ENCODE measurements around the gene TBC1D4. TPM values are rescaled to one million over a fixed set of nuclear protein-coding genes. Genes with fewer than 3 reads are reported as not detected.

TBC1D4 gene, protein sequence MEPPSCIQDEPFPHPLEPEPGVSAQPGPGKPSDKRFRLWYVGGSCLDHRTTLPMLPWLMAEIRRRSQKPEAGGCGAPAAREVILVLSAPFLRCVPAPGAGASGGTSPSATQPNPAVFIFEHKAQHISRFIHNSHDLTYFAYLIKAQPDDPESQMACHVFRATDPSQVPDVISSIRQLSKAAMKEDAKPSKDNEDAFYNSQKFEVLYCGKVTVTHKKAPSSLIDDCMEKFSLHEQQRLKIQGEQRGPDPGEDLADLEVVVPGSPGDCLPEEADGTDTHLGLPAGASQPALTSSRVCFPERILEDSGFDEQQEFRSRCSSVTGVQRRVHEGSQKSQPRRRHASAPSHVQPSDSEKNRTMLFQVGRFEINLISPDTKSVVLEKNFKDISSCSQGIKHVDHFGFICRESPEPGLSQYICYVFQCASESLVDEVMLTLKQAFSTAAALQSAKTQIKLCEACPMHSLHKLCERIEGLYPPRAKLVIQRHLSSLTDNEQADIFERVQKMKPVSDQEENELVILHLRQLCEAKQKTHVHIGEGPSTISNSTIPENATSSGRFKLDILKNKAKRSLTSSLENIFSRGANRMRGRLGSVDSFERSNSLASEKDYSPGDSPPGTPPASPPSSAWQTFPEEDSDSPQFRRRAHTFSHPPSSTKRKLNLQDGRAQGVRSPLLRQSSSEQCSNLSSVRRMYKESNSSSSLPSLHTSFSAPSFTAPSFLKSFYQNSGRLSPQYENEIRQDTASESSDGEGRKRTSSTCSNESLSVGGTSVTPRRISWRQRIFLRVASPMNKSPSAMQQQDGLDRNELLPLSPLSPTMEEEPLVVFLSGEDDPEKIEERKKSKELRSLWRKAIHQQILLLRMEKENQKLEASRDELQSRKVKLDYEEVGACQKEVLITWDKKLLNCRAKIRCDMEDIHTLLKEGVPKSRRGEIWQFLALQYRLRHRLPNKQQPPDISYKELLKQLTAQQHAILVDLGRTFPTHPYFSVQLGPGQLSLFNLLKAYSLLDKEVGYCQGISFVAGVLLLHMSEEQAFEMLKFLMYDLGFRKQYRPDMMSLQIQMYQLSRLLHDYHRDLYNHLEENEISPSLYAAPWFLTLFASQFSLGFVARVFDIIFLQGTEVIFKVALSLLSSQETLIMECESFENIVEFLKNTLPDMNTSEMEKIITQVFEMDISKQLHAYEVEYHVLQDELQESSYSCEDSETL (N-terminal part only)
- total RNA-seq: 10 to 100 TPM; 13.9 to 23.6 TPM

DNA sequence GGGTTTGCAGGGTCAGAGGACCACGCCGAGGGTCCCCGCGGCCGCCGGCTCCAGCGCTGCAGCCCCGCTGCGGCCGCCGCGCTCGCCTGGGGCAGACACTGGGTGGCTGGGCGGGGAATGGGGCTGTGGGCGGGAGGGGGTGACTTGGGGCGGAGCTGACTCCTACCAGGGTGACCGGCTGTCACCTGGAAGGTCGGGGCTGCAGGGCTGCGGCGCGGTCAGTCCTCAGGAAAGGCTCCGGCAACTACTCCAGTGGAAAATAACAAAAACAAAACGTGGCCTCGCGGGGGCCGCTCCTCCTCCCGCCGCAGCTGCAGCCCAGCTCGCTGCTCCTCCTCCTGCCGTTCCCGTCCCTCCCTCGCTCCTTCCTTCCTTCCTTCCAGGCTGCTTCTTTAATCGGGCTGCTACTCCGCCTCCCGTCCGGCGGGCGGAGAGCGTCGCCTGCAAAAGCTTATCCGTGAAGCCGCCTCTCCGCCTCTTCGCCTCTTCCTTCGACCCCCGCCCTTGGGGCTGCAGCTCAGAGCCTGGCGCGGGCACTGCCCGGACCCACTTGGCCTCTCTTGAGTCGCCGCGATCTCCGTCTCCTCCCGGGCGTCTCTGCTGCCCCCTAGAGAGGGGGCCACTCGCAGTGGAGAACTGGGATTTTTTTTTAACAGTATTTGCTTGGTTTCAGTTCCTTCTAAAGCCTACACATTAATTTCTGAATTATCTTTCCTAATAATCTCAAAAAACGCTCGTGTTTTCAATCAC is at the start of gene TBC1D4:
TBC1D4 (minus strand) TSS at position 100 of the 750 bp plus-strand sequence. CDS start 402 bp downstream, outside the sequence.
- ATAC-seq (peak; percentile 78), DNase-seq (peak; percentile 76)
- Mint-ChIP-seq H3K27ac (peak within 1 kb of the TSS; percentile 50), H3K9me3 (ENCODE audit: low read depth) (no peaks in the 10 kb centered on the region), H3K36me3 (no peaks in the 10 kb centered on the region), H3K4me1 (peaks cover 16% of the 10 kb centered on the region), H3K27me3 (peaks cover 77% of the 10 kb centered on the region), H3K4me3 (peak within 1 kb of the TSS; percentile 96)
- CTCF ChIA-PET: interaction anchor here (0.8 to 2.3 kb wide), 13 partner anchors 10 to 226 kb away, joined by 3 to 8 read pairs (median 4); partner anchors contain the start of gene COMMD6

DNA sequence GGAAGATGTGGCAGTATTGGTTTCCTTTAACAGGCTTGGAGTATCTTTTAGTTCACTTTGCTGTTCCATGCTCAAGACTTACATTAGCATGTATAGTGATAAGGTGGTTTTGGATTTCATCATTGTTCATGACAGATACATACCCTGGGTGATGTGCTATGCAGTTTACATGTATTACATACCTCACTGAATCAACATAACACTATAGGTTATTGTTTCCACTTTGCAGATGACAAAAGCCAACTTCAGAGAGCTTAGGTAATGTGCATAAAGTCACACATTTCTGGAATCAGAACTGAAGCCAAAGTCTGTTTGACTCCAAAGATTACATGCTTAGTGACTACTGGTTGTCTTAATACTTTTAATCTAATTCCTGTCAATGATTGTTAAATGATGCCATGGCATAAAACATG is 48.6 kb upstream of the TBC1D4 start:
- Mint-ChIP-seq H3K27me3 (no peaks in the 10 kb centered on the region), H3K27ac (no peak overlapping the region), H3K9me3 (ENCODE audit: low read depth) (peaks cover 4% of the 10 kb centered on the region), H3K36me3 (peaks cover 51% of the 10 kb centered on the region), H3K4me3 (no peak overlapping the region), H3K4me1 (peaks cover 36% of the 10 kb centered on the region)
- CTCF ChIA-PET: interaction anchor here (1.5 kb wide), 1 partner anchor 48 kb away, joined by 4 read pairs; the partner anchor contains the start of gene TBC1D4
- DNase-seq (no peak), ATAC-seq (peak; percentile 47)

DNA sequence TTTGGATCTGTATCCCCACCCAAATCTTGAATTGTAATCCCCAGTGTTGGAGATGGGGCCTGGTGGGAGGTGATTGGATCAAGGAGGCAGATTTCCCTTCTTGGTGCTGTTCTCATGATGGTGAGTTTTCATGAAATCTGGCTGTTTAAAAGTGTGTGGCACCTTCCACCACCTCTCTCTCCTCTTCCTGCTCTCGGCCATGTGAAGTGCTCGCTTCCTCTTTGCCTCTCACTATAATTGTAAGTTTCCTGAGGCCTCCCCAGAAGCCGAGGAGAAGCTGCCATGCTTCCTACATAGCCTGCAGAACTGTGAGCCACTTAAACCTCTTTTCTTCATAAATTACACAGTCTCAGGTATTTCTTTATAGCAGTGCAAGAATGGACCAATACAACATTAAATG is 40.0 kb upstream of the TBC1D4 start:
- Mint-ChIP-seq H3K27ac (no peak overlapping the region), H3K36me3 (peaks cover 16% of the 10 kb centered on the region), H3K4me1 (no peaks in the 10 kb centered on the region), H3K9me3 (ENCODE audit: low read depth) (peaks cover 3% of the 10 kb centered on the region), H3K27me3 (no peaks in the 10 kb centered on the region), H3K4me3 (no peak overlapping the region)
- ATAC-seq (no peak), DNase-seq (no peak)
- CTCF ChIA-PET: interaction anchor here (1.1 kb wide), 1 partner anchor 8 kb away, joined by 4 read pairs; no protein-coding TSS in a partner anchor

DNA sequence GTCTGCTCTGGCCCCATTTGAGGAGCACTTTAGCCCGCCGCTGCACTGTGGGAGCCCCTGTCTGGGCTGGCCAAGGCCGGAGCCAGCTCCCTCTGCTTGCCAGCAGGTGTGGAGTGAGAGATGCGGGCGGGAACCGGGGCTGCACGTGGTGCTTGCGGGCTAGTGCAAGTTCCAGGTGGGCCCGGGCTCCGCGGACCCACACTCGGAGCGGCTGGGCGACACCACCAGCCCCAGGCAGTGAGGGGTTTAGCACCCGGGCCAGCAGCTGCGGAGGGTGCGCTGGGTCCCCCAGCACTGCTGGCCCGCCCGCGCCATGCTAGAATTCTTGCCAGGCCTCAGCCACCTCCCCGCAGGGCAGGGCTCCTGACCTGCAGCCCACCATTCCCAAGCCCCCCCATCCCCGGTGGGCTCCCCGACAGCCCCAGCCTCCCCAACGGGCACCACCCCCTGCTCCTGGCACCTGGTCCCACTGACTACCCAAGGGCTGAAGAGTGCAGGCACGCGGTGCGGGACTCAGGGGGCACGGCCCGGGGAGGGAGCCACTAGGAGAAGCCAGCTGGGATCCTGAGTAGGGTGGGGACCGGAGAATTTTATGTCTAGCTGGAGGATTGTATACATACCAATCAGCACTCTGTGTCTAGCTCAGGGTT is 36.6 kb upstream of the TBC1D4 start:
- DNase-seq (no peak), ATAC-seq (no peak)
- H3K4me3 Mint-ChIP-seq: no peak overlapping the region
- H3K9me3 Mint-ChIP-seq (ENCODE audit: low read depth): peaks cover 3% of the 10 kb centered on the region
- no peaks in the 10 kb centered on the region for H3K4me1 Mint-ChIP-seq
- H3K27me3 Mint-ChIP-seq: no peaks in the 10 kb centered on the region
- H3K27ac Mint-ChIP-seq: no peak overlapping the region
- H3K36me3 Mint-ChIP-seq: no peaks in the 10 kb centered on the region
- CTCF ChIA-PET: no interaction called here

DNA sequence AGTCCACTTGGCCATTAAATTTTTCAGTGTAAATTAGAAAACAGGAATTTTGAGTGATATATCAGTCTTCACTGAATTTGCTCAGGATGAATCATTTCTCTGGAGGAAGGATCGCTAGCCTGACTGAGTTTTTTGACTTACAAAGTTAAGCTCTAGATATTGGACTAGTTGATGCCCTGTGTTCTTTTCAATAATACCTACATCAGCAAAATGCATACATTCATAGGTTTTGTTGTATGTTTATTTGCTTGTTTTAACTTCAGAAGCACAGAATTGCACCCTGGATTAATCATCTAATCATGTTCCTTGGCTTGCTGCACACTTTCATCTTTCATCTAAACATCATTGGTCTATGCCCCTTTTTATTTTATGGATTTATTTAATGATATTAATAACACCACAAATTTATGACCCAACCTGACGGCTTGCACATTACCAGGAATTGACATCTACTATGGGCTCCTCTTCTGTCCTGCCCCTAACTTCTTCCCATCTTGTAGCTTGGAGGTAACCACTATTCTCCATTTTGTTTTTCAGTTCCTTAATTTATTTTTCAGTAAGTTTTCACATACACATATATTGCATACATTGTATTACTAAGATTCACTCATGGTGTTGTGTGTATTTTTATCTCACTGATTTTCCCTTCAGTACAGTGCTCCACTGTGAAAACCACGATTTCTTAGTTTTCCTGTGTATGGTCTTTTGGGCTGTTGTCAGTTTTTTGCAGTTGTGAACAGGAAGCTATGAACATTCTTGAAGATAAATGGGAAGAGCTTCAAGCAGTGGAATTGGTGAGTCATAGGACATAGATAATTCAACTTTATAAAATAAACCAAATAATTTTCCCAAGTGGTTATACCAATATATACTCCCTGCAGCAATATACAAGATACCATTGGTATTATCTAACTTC is 32.4 kb upstream of the TBC1D4 start:
- Mint-ChIP-seq H3K27ac (no peak overlapping the region), H3K4me3 (no peak overlapping the region), H3K27me3 (peaks cover 6% of the 10 kb centered on the region), H3K9me3 (ENCODE audit: low read depth) (no peaks in the 10 kb centered on the region), H3K4me1 (no peaks in the 10 kb centered on the region), H3K36me3 (no peaks in the 10 kb centered on the region)
- no peak for DNase-seq
- ATAC-seq: no peak
- CTCF ChIA-PET: interaction anchor here (1.6 kb wide), 1 partner anchor 8 kb away, joined by 4 read pairs; no protein-coding TSS in a partner anchor

DNA sequence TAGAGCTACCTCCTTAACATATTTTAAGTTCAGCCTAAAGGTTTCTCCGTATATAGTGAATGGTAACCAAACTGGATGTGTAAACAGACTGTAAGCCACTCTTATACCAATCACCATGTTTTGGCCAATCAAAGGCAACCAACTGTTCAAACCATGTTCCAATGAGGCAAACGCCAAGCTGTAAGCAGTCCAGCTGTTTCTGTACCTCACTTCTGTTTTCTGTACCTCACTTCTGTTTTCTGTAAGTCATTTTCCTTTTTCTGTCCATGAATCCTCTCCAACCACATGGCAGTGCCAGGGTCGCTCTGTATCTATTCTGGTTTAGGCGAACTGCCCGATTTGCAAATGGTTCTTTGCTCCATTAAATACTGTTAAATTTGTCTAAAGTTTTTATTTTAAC is 31.3 kb upstream of the TBC1D4 start:
- no peaks in the 10 kb centered on the region for H3K9me3 Mint-ChIP-seq (ENCODE audit: low read depth)
- CTCF ChIA-PET: interaction anchor here (0.9 to 1.6 kb wide), 2 partner anchors 9 to 28 kb away, joined by 3 to 4 read pairs; no protein-coding TSS in a partner anchor
- H3K4me1 Mint-ChIP-seq: no peaks in the 10 kb centered on the region
- no peaks in the 10 kb centered on the region for H3K36me3 Mint-ChIP-seq
- DNase-seq (no peak), ATAC-seq (no peak)
- H3K27ac Mint-ChIP-seq: no peak overlapping the region
- peaks cover 6% of the 10 kb centered on the region for H3K27me3 Mint-ChIP-seq
- no peak overlapping the region for H3K4me3 Mint-ChIP-seq

DNA sequence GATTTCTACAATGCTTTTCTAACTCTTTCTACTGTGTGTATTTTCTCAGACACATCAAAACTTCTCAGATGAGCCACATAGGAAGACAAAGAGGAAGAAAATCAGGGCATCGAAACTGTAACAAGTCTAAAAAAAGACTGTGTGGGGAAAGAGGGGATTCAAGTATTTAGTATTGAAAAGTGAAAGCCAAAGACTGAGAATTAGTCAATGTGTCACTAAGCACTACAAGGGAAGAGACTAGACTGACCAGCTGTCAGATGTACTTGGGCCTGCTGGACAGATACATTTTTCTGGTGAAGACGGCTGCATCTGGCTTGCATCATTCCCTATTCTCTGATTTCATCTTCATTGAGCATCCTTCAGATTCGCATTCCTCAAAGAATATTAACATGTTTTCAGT is 30.3 kb upstream of the TBC1D4 start:
- Mint-ChIP-seq H3K36me3 (no peaks in the 10 kb centered on the region), H3K9me3 (ENCODE audit: low read depth) (no peaks in the 10 kb centered on the region), H3K27ac (no peak overlapping the region)

DNA sequence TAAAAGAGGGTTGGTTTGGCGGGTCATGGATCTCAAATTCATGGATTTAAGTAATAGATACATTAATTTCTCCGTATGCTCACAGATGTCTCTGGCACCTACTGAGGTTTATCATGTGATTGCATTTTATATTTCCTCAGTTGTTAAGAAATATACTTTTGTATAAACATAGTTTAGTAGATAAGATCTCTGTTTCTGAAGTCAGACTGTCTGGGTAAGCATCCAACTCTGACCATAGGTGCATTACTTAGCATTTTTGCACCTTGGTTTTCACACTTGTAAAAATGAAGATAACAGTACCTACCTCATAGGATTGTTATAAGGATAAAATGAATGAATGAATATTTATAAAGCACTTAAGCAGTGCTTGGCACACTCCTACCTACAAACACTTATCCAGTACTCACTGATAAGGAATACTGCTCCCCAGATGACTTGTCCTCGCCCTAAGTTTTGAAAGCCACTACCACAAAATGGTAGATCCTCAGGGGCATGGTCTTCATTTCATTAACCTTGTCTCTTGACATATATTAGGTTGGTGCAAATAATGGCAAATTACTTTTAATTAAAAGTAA is 29.2 kb upstream of the TBC1D4 start:
- DNase-seq (no peak), ATAC-seq (no peak)
- Mint-ChIP-seq H3K4me1 (no peaks in the 10 kb centered on the region), H3K4me3 (no peak overlapping the region), H3K27me3 (peaks cover 6% of the 10 kb centered on the region), H3K9me3 (ENCODE audit: low read depth) (no peaks in the 10 kb centered on the region), H3K27ac (no peak overlapping the region), H3K36me3 (no peaks in the 10 kb centered on the region)
- CTCF ChIA-PET: no interaction called here

More for the DNA sequence above, 30.3 kb upstream of the TBC1D4 start:
- H3K4me1 Mint-ChIP-seq: no peaks in the 10 kb centered on the region
- ATAC-seq (no peak), DNase-seq (no peak)
- H3K4me3 Mint-ChIP-seq: no peak overlapping the region
- H3K27me3 Mint-ChIP-seq: peaks cover 6% of the 10 kb centered on the region
- CTCF ChIA-PET: no interaction called here

DNA sequence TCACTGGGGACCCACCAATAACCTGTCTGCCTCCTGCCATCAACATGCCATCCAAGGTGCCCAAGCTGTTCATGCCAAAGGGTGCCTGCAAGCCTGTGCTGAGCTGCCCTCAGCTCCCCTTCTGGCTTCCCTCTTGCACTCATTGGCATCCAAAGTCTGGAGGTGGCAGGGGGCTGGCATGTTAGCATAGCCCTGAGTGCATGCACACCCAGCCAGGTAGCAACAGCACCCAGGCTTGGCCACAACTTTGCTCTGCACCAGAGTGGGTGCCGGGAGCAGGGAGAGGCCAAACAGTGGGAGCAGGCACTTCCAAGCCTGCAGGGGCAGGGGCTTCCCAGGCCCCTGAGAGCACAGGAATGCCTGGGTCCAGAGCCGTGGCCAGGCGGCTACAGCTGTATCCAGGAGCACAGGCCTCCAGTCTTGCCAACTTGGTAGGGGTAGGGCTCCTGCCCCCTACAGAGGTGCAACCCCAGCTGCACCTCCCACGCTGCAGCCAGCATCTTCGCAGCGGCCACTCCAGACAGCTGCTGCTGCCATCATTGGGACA is 26.1 kb upstream of the TBC1D4 start:
- H3K4me3 Mint-ChIP-seq: no peak overlapping the region
- DNase-seq: no peak
- no peaks in the 10 kb centered on the region for H3K36me3 Mint-ChIP-seq
- no peaks in the 10 kb centered on the region for H3K9me3 Mint-ChIP-seq (ENCODE audit: low read depth)
- no peaks in the 10 kb centered on the region for H3K4me1 Mint-ChIP-seq
- H3K27me3 Mint-ChIP-seq: peaks cover 6% of the 10 kb centered on the region
- CTCF ChIA-PET: interaction anchor here (1.0 kb wide), 1 partner anchor 27 kb away, joined by 3 read pairs; no protein-coding TSS in a partner anchor
- no peak for ATAC-seq
- no peak overlapping the region for H3K27ac Mint-ChIP-seq

DNA sequence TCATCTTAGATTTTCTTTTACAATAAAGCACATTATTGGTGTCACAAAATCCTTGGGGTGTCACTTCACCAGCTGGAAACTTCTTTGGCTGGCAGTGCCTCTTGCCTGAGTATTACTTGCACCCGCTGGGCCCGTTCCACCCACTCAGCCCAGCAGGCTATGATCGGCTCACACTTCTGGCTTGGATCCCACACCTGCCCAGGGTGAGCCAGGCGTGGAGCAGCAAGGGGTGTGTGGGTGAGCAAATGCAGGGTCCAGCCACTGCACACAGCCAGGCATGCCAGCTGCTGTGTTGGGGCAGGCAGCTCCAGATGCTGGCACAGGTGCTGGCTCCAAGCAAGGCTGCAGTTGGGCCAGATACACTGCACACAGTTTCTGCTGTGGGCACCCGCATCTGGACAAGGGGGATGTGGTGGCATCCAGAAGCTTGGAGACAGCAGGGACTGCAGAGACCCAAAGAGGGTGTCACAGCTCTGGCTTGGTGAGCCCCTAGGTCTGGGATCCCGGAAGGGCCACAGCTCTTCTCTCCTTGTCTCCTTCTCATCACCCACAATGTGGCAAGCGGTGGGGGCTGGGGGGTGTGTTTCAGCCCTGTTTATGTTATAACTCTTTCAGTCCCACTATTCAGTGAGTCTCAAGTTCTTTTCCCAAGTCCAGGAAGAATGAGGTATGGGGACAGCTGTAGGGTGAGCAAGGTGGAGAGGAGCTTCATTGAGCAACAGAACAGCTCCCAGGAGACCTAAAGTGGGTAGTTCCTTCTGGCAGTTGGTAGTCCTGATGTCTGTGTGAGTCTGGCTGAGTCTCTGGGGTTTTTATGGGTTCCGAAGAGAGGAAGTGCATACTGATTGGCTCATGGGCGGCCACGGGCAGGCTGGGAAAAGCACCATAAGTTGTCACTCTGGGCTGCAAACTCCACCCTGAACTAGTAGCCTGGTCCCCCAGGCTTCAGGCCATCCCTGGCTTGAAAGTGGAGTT is 25.3 kb upstream of the TBC1D4 start:
- Mint-ChIP-seq H3K27me3 (peaks cover 6% of the 10 kb centered on the region), H3K36me3 (no peaks in the 10 kb centered on the region), H3K27ac (no peak overlapping the region), H3K4me3 (no peak overlapping the region), H3K4me1 (no peaks in the 10 kb centered on the region), H3K9me3 (ENCODE audit: low read depth) (no peaks in the 10 kb centered on the region)
- CTCF ChIA-PET: interaction anchor here (1.0 kb wide), 1 partner anchor 28 kb away, joined by 3 read pairs; no protein-coding TSS in a partner anchor
- no peak for DNase-seq
- ATAC-seq: no peak

All from activated CD8-positive, alpha-beta memory T cell treated with anti-CD3 and anti-CD28 coated beads, Interleukin-2, amount 10 ng/mL, durations not matched to agents 7 days and 5 days (primary cell).